Measurements from ENCODE around the gene AP3S2. TPM values are rescaled to one million over a fixed set of nuclear protein-coding genes. Genes with fewer than 3 reads are reported as not detected.

The AP3S2 gene
- polyA plus RNA-seq, 3 donors = 30.8 to 41.2 (median 32.4) TPM

- Histone ChIP-seq H3K9ac (ENCODE audit: insufficient read depth, low read length, poor library complexity, severe bottlenecking) (peak overlapping the region; percentile 99), H3K27me3 (ENCODE audit: control insufficient read depth in 2 of 2, insufficient read depth in 2 of 2, low read length in 2 of 2) (no peaks in the 10 kb centered on the region), H3K4me3 (replicated peaks in 1 of 3; ENCODE audit: low read depth in 2 of 3, low read length in 3 of 3) (peak overlapping the region; percentile 77 to 98 (median 85)), H3K79me2 (ENCODE audit: insufficient read depth, low read length) (peaks cover 57% of the 10 kb centered on the region), H3K4me2 (replicated peaks; ENCODE audit: extremely low read depth, low read length, poor library complexity, severe bottlenecking) (peak overlapping the region; percentile 98), H3K9me3 (replicated peaks in 1 of 2; ENCODE audit: control insufficient read depth in 1 of 2, insufficient read depth in 1 of 2, low read length in 2 of 2) (no peaks in the 10 kb centered on the region), H4K20me1 (ENCODE audit: insufficient read depth, low read length) (peaks cover 55% of the 10 kb centered on the region), H3K36me3 (replicated peaks in 1 of 2; ENCODE audit: control insufficient read depth in 1 of 2, insufficient read depth in 2 of 2, low read length in 2 of 2) (peaks cover 12 to 23% of the 10 kb centered on the region in 2 donors), H3K27ac (ENCODE audit: low read depth in 1 of 2, low read length in 2 of 2) (peak overlapping the region; percentile 80 to 98), H2AFZ (ENCODE audit: insufficient read depth, low read depth, low read length, poor library complexity, severe bottlenecking) (no peak overlapping the region), H3K4me1 (ENCODE audit: control insufficient read depth in 1 of 2, insufficient read depth in 2 of 2, low read length in 2 of 2) (peaks cover 31 to 38% of the 10 kb centered on the region in 2 donors)
- intact Hi-C loops (cut with micrococcal nuclease) = loop anchor here (5.0 kb wide), 5 partner anchors 34 to 259 kb away; no protein-coding TSS in a partner anchor
- H3K36me3 Mint-ChIP-seq = peaks cover 32 to 34% of the 10 kb centered on the region in 2 donors
- peaks cover under 1 to 24% (median 13%) of the 10 kb centered on the region in 3 donors for H3K27me3 Mint-ChIP-seq (ENCODE audit: low read depth in 3 of 3)
- H3K4me3 Mint-ChIP-seq = peak overlapping the region; percentile 91 to 93
- H3K9me3 Mint-ChIP-seq = peaks cover 2 to 16% (median 5%) of the 10 kb centered on the region in 7 donors
- 60% methylated on average over 3 of the region's 13 CpGs for WGBS (ENCODE audit: insufficient coverage)
- H3K27ac Mint-ChIP-seq = peak overlapping the region; percentile 86 to 96 (median 90)
- no peak for DNase-seq
- peaks cover 36% of the 10 kb centered on the region for H3K4me1 Mint-ChIP-seq
- TF ChIP-seq CTCF (IDR thresholded peaks at IDR 0.05) = no peak
These were observed 80.2 kb downstream of the AP3S2 start for GRCh38 chr15:89813381-89814111.

GRCh38 chr15:89812847-89813320 lies 80.9 kb downstream of the AP3S2 start:
- peaks cover 61% of the 10 kb centered on the region for H4K20me1 ChIP-seq (ENCODE audit: insufficient read depth, low read length)
- no peak for TF ChIP-seq CTCF (IDR thresholded peaks at IDR 0.05)
- Mint-ChIP-seq H3K36me3 (peaks cover 38 to 41% of the 10 kb centered on the region in 2 donors), H3K27me3 (ENCODE audit: low read depth in 3 of 3) (peaks cover 2 to 24% (median 13%) of the 10 kb centered on the region in 3 donors), H3K4me1 (peaks cover 41% of the 10 kb centered on the region), H3K27ac (peak overlapping the region in 6 of 7 donors; percentile 75 to 96 (median 86)), H3K9me3 (peaks cover 2 to 16% (median 5%) of the 10 kb centered on the region in 7 donors), H3K4me3 (peak overlapping the region; percentile 91 to 93)
- intact Hi-C loops (cut with micrococcal nuclease) = loop anchor here (5.0 kb wide), 5 partner anchors 34 to 259 kb away; no protein-coding TSS in a partner anchor
- no peak overlapping the region for H2AFZ ChIP-seq (ENCODE audit: insufficient read depth, low read depth, low read length, poor library complexity, severe bottlenecking)
- DNase-seq = no peak
- peaks cover 31 to 38% of the 10 kb centered on the region in 2 donors for H3K4me1 ChIP-seq (ENCODE audit: control insufficient read depth in 1 of 2, insufficient read depth in 2 of 2, low read length in 2 of 2)
- H3K27ac ChIP-seq (ENCODE audit: low read depth in 1 of 2, low read length in 2 of 2) = peak overlapping the region; percentile 41 to 98
- H3K27me3 ChIP-seq (ENCODE audit: control insufficient read depth in 2 of 2, insufficient read depth in 2 of 2, low read length in 2 of 2) = no peaks in the 10 kb centered on the region
- H3K4me2 ChIP-seq (replicated peaks; ENCODE audit: extremely low read depth, low read length, poor library complexity, severe bottlenecking) = peak overlapping the region; percentile 98
- peak overlapping the region; percentile 99 for H3K9ac ChIP-seq (ENCODE audit: insufficient read depth, low read length, poor library complexity, severe bottlenecking)
- H3K36me3 ChIP-seq (replicated peaks in 1 of 2; ENCODE audit: control insufficient read depth in 1 of 2, insufficient read depth in 2 of 2, low read length in 2 of 2) = peaks cover 16 to 29% of the 10 kb centered on the region in 2 donors
- H3K9me3 ChIP-seq (replicated peaks in 1 of 2; ENCODE audit: control insufficient read depth in 1 of 2, insufficient read depth in 1 of 2, low read length in 2 of 2) = no peaks in the 10 kb centered on the region
- 97% methylated on average over 5 of the region's 7 CpGs for WGBS (ENCODE audit: insufficient coverage)
- H3K4me3 ChIP-seq (replicated peaks in 1 of 3; ENCODE audit: low read depth in 2 of 3, low read length in 3 of 3) = peak overlapping the region; percentile 77 to 98 (median 85)
- peaks cover 64% of the 10 kb centered on the region for H3K79me2 ChIP-seq (ENCODE audit: insufficient read depth, low read length)
